ENCODE results near the gene UTP4. TPM values are rescaled to one million over a fixed set of nuclear protein-coding genes. Genes with fewer than 3 reads are reported as not detected.
"Not testable (repeated sequence)": the region's sequence is repeated elsewhere in the genome, so short reads cannot be mapped to it uniquely, and the experiment has no call there.

The UTP4 gene
- total RNA-seq, 2 experiments from 2014 or later, result 40.1 to 40.3 TPM

DNA sequence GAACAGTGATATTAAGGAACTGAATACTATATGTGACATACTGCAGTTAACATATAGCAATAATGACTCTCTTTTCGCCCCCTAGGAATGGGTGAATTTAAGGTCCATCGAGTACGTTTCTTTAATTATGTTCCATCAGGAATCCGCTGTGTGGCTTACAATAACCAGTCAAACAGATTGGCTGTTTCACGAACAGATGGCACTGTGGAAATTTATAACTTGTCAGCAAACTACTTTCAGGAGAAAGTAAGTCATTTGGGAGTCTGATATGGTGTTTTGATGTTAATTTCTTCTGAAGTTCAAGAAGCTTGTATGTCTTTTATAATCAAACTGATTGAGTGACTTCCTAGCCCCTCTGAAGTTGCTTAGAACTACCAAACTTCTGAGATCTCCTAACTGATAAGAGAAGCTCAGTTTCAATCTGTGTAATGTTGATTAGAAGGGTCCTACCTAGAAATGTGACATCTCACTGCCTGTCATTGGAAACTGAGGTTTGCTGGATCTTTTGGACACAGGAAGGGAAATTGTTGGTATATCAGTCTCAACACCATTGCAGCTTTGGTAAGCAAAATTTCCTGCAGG, 1.0 kb downstream of the UTP4 start:
- Histone ChIP-seq H3K4me1 (ENCODE audit: insufficient read depth, low read length) (peaks cover 17% of the 10 kb centered on the region), H3K27me3 (ENCODE audit: control insufficient read depth in 1 of 2, insufficient read depth in 2 of 2, low read length in 2 of 2) (no peaks in the 10 kb centered on the region), H3K9me3 (ENCODE audit: control insufficient read depth in 1 of 2, insufficient read depth in 1 of 2, low read length in 2 of 2) (no peaks in the 10 kb centered on the region), H3K36me3 (ENCODE audit: insufficient read depth, low read length) (peaks cover 17% of the 10 kb centered on the region), H3K4me3 (ENCODE audit: low read length) (peak overlapping the region; percentile 96), H3K27ac (ENCODE audit: low read depth in 1 of 2, low read length in 2 of 2) (no peak overlapping the region)
- TF ChIP-seq, protein P1, sequence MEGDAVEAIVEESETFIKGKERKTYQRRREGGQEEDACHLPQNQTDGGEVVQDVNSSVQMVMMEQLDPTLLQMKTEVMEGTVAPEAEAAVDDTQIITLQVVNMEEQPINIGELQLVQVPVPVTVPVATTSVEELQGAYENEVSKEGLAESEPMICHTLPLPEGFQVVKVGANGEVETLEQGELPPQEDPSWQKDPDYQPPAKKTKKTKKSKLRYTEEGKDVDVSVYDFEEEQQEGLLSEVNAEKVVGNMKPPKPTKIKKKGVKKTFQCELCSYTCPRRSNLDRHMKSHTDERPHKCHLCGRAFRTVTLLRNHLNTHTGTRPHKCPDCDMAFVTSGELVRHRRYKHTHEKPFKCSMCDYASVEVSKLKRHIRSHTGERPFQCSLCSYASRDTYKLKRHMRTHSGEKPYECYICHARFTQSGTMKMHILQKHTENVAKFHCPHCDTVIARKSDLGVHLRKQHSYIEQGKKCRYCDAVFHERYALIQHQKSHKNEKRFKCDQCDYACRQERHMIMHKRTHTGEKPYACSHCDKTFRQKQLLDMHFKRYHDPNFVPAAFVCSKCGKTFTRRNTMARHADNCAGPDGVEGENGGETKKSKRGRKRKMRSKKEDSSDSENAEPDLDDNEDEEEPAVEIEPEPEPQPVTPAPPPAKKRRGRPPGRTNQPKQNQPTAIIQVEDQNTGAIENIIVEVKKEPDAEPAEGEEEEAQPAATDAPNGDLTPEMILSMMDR (IDR thresholded peaks at IDR 0.05), result no peak
- Mint-ChIP-seq H3K4me1 (ENCODE audit: low read depth) (peaks cover 52% of the 10 kb centered on the region), H3K27ac (peak overlapping the region; percentile 95), H3K4me3 (peak overlapping the region; percentile 96), H3K9me3 (no peaks in the 10 kb centered on the region), H3K36me3 (ENCODE audit: low read depth) (peaks cover 55% of the 10 kb centered on the region), H3K27me3 (no peaks in the 10 kb centered on the region)
- ATAC-seq (ENCODE audit: poor library complexity) (no peak), DNase-seq (no peak)
- ChIA-PET POLR2A (interaction anchor here (0.6 to 1.5 kb wide), 13 partner anchors 10 to 677 kb away, joined by 3 to 14 read pairs (median 3); partner anchors contain the start of genes SNTB2, TANGO6 and TERF2), CTCF (interaction anchor here (1.2 to 1.6 kb wide), 2 partner anchors 10 to 11 kb away, joined by 3 to 4 read pairs; no protein-coding TSS in a partner anchor)
- intact Hi-C loops (cut with DNase I, micrococcal nuclease), result loop anchor here in 1 of 2 experiments (2.0 kb wide), 2 partner anchors 205 to 291 kb away; partner anchors contain the start of genes COG8, NIP7 and TANGO6

DNA sequence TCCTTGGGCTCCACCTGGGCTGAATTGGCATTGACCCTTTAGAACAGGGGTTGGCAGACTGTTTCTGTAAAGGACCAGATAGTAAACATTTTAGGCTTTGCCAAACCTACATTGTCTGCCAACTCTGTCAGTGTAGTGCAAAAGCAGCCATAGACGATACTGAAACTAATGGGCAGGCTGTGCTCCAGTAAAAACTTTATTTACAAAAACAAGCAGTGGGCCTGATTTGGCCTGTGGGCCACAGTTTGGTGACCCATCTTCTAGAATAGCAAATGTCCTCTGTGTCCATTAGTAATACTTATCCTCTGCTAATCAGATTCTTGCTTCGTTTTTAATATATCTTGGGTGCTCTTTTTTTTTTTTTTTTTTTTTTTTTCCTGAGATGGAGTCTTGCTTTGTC, 6.2 kb downstream of the UTP4 start:
- no peak overlapping the region for H3K27ac Mint-ChIP-seq
- no peak overlapping the region for H3K4me3 Mint-ChIP-seq
- ChIA-PET POLR2A (no interaction called here), CTCF (no interaction called here)
- DNase-seq (no peak), ATAC-seq (ENCODE audit: poor library complexity) (no peak)
- intact Hi-C loops (cut with DNase I, micrococcal nuclease), result no loop called here
- no peak overlapping the region for H3K4me3 ChIP-seq (ENCODE audit: low read length)
- peaks cover 14% of the 10 kb centered on the region for H3K4me1 Mint-ChIP-seq (ENCODE audit: low read depth)
- peaks cover 81% of the 10 kb centered on the region for H3K36me3 Mint-ChIP-seq (ENCODE audit: low read depth)
- no peak overlapping the region for H3K27ac ChIP-seq (ENCODE audit: low read depth in 1 of 2, low read length in 2 of 2)
- no peaks in the 10 kb centered on the region for H3K27me3 ChIP-seq (ENCODE audit: control insufficient read depth in 1 of 2, insufficient read depth in 2 of 2, low read length in 2 of 2)
- H3K9me3 Mint-ChIP-seq, result no peaks in the 10 kb centered on the region
- TF ChIP-seq, protein P1 (IDR thresholded peaks at IDR 0.05), result no peak
- H3K9me3 ChIP-seq (ENCODE audit: control insufficient read depth in 1 of 2, insufficient read depth in 1 of 2, low read length in 2 of 2), result no peaks in the 10 kb centered on the region
- H3K4me1 ChIP-seq (ENCODE audit: insufficient read depth, low read length), result peaks cover 3% of the 10 kb centered on the region
- H3K27me3 Mint-ChIP-seq, result no peaks in the 10 kb centered on the region
- peaks cover 59% of the 10 kb centered on the region for H3K36me3 ChIP-seq (ENCODE audit: insufficient read depth, low read length)

DNA sequence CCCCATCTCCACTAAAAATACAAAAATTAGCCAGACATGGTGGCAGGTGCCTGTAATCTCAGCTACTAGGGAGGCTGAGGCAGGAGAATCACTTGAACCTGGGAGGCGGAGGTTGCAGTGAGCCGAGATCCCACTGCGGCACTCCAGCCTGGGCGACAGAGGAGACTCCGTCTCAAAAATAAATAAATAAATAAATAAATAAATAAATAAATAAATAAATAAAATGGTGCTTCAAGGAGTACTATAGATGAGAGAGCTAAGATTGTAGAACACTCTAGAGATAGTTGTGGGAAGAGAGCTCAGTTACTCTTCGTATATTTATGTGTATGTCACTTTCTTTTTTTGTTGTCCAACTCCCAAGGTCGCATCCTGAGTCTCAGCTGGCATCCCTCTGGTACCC, 7.0 kb downstream of the UTP4 start:
- H3K9me3 ChIP-seq (ENCODE audit: control insufficient read depth in 1 of 2, insufficient read depth in 1 of 2, low read length in 2 of 2); H3K4me3 Mint-ChIP-seq; H3K27me3 ChIP-seq (ENCODE audit: control insufficient read depth in 1 of 2, insufficient read depth in 2 of 2, low read length in 2 of 2); POLR2A ChIA-PET; H3K9me3 Mint-ChIP-seq; DNase-seq; H3K4me1 Mint-ChIP-seq (ENCODE audit: low read depth); H3K4me3 ChIP-seq (ENCODE audit: low read length); H3K27me3 Mint-ChIP-seq; intact Hi-C loops (cut with DNase I, micrococcal nuclease); H3K27ac ChIP-seq (ENCODE audit: low read depth in 1 of 2, low read length in 2 of 2); ATAC-seq (ENCODE audit: poor library complexity); H3K4me1 ChIP-seq (ENCODE audit: insufficient read depth, low read length): not testable (repeated sequence)
- peak overlapping the region; percentile 12 for H3K27ac Mint-ChIP-seq
- CTCF ChIA-PET, result interaction anchor here (1.4 kb wide), 1 partner anchor 11 kb away, joined by 3 read pairs; no protein-coding TSS in a partner anchor
- peaks cover 78% of the 10 kb centered on the region for H3K36me3 Mint-ChIP-seq (ENCODE audit: low read depth)
- peaks cover 60% of the 10 kb centered on the region for H3K36me3 ChIP-seq (ENCODE audit: insufficient read depth, low read length)

Measured in CD4-positive, alpha-beta T cell (primary cell).